HCT116 (cell line): ENCODE results near the gene TGFBR3L. TPM values are rescaled to one million over a fixed set of nuclear protein-coding genes. Genes with fewer than 3 reads are reported as not detected.

Source experiments
- ATAC-seq: fragments of 200-7000 bp; cut with Tn5 transposase; 2 replicates; pipeline ENCODE4 v1.9.1; 2020; ENCODE audit warnings: mild to moderate bottlenecking, moderate library complexity
- BruUV-seq: library from RNA; stranded (reverse); fragments of 400-500 nt; replicated peaks from 2 replicates; lab custom pipeline; 2021; lab: Mats Ljungman, UMichigan
- CTCF ChIA-PET: fragments of 300-600 bp; sonication (Branson Sonifier 250); formaldehyde crosslinking; loops from one replicate; lab custom pipeline; 2021; ENCODE audit warnings: antibody characterized with exemption; lab: Charles Lee
- POLR2A ChIA-PET: fragments of 300-600, 350-600 bp; sonication (Branson Sonifier 250); formaldehyde crosslinking; loops from one replicate; lab custom pipeline; 2021; ENCODE audit warnings: antibody characterized with exemption; lab: Charles Lee
- RAD21 ChIA-PET, 2 experiments: fragments of 300-600 bp; sonication (Branson Sonifier 250); formaldehyde crosslinking; loops; one replicate each; lab custom pipeline; 2023; ENCODE audit warnings: low total read pairs in 2 of 2; ENCODE audit not compliant: uncharacterized antibody in 2 of 2, unreplicated experiment in 2 of 2, low non-redundant PET in 1 of 2; lab: Charles Lee
- DNase-seq: peaks from one replicate; pipeline ENCODE4 v3.0.0-alpha.2; 2010; ENCODE audit warnings: low read depth, low spot score
- H2AFZ ChIP-seq: fragments of 200-600 bp; shearing (Covaris generic), sonication (generic); 2 replicates; pipeline ENCODE4 v1.6.1; 2017; ENCODE audit warnings: low read depth, mixed run types, mixed read lengths, antibody characterized with exemption, low read length; ENCODE audit not compliant: poor library complexity, severe bottlenecking
- H3K27ac ChIP-seq: 2 replicates; pipeline ENCODE4 v1.5.1; 2012; ENCODE audit warnings: low read depth, low read length
- H3K27me3 ChIP-seq: fragments of 200-600 bp; sonication (generic); 2 replicates; pipeline ENCODE4 v1.6.1; 2016; ENCODE audit warnings: mixed run types, low read length, mixed read lengths; ENCODE audit not compliant: insufficient read depth
- H3K36me3 ChIP-seq, 2 experiments: fragments of 200-500 bp in 1 of 2; fragments of 200-600 bp in 1 of 2; sonication (Bioruptor generic) in 1 of 2; sonication (generic) in 1 of 2; 2 replicates each; pipeline versions ENCODE4 v1.5.1 to v1.6.1; 2014 to 2016; ENCODE audit warnings: low read length in 2 of 2, inconsistent platforms in 1 of 2, mixed read lengths in 1 of 2, mixed run types in 1 of 2; ENCODE audit not compliant: insufficient read depth in 2 of 2, control insufficient read depth in 1 of 2
- H3K4me1 ChIP-seq, 2 experiments: fragments of 200-600 bp in 1 of 2; sonication (generic) in 1 of 2; 2 replicates each; pipeline versions ENCODE4 v1.5.1 to v1.6.1; 2012 to 2017; ENCODE audit warnings: low read length in 2 of 2, inconsistent platforms in 1 of 2, mild to moderate bottlenecking in 1 of 2, mixed read lengths in 1 of 2, mixed run types in 1 of 2, moderate library complexity in 1 of 2; ENCODE audit not compliant: insufficient read depth in 2 of 2, control insufficient read depth in 1 of 2
- H3K4me2 ChIP-seq: fragments of 200-600 bp; sonication (generic); 2 replicates; pipeline ENCODE4 v1.6.1; 2017; ENCODE audit warnings: mixed run types, low read length, mixed read lengths
- H3K4me3 ChIP-seq, 2 experiments: fragments of 200-600 bp in 1 of 2; sonication (generic) in 1 of 2; replicated peaks in 1 of 2; 2 replicates each; pipeline ENCODE4 v1.5.1; 2011 to 2016; ENCODE audit warnings: low read length in 2 of 2, control low read depth in 1 of 2, low read depth in 1 of 2, mild to moderate bottlenecking in 1 of 2, mixed read lengths in 1 of 2, mixed run types in 1 of 2
- H3K79me2 ChIP-seq: fragments of 200-600 bp; sonication (generic); 2 replicates; pipeline ENCODE4 v1.6.1; 2017; ENCODE audit warnings: mild to moderate bottlenecking, mixed run types, low read length, moderate library complexity, mixed read lengths; ENCODE audit not compliant: insufficient read depth
- H3K9ac ChIP-seq: fragments of 200-600 bp; sonication (generic); 2 replicates; pipeline ENCODE4 v1.6.1; 2016; ENCODE audit warnings: low read length, mixed read lengths
- H3K9me2 ChIP-seq: fragments of 200-600 bp; sonication (generic), shearing (Covaris generic); 2 replicates; pipeline ENCODE4 v1.6.1; 2017; ENCODE audit warnings: mixed run types, mild to moderate bottlenecking, moderate library complexity; ENCODE audit not compliant: insufficient read depth
- H3K9me3 ChIP-seq, 2 experiments: fragments of 200-500 bp in 1 of 2; fragments of 200-600 bp in 1 of 2; sonication (Bioruptor generic) in 1 of 2; sonication (generic) in 1 of 2; 2 replicates each; pipeline ENCODE4 v1.6.1; 2014 to 2017; ENCODE audit warnings: low read length in 2 of 2, mixed read lengths in 2 of 2, inconsistent platforms in 1 of 2, low read depth in 1 of 2, mild to moderate bottlenecking in 1 of 2, mixed run types in 1 of 2, moderate library complexity in 1 of 2; ENCODE audit not compliant: control insufficient read depth in 1 of 2, insufficient read depth in 1 of 2
- H4K20me1 ChIP-seq: fragments of 200-600 bp; sonication (generic), shearing (Covaris generic); 2 replicates; pipeline ENCODE4 v1.6.1; 2017; ENCODE audit warnings: mixed run types, mild to moderate bottlenecking, moderate library complexity; ENCODE audit not compliant: insufficient read depth
- ATF3 ChIP-seq: IDR thresholded peaks from 2 replicates; pipeline ENCODE4 v1.6.1; 2012
- CEBPB ChIP-seq: IDR thresholded peaks from 2 replicates; pipeline ENCODE4 v1.6.1; 2012; ENCODE audit warnings: low read depth
- EGR1 ChIP-seq: IDR thresholded peaks from 2 replicates; pipeline ENCODE4 v1.6.1; 2012; ENCODE audit warnings: low read depth
- ELF1 ChIP-seq: IDR thresholded peaks from 2 replicates; pipeline ENCODE4 v1.6.1; 2012; ENCODE audit warnings: low read depth, borderline replicate concordance
- EZH2phosphoT487 ChIP-seq: fragments of 200-600 bp; IDR thresholded peaks from 2 replicates; pipeline ENCODE4 v1.6.1; 2018; ENCODE audit warnings: antibody characterized with exemption, borderline replicate concordance
- FOSL1 ChIP-seq: IDR thresholded peaks from 2 replicates; pipeline ENCODE4 v1.6.1; 2012; ENCODE audit warnings: low read depth
- MAX ChIP-seq: IDR thresholded peaks from 2 replicates; pipeline ENCODE4 v1.6.1; 2012
- POLR2A ChIP-seq: IDR thresholded peaks from 2 replicates; pipeline ENCODE4 v1.7.0; 2011; ENCODE audit warnings: borderline replicate concordance; ENCODE audit not compliant: insufficient read depth, insufficient read length; ENCODE audit errors: extremely low read depth
- POLR2AphosphoS5 ChIP-seq: IDR thresholded peaks from 2 replicates; pipeline ENCODE4 v1.6.1; 2011; ENCODE audit warnings: mild to moderate bottlenecking, low read depth, low read length, moderate library complexity
- SIN3A ChIP-seq: IDR thresholded peaks from 2 replicates; pipeline ENCODE4 v1.6.1; 2012; ENCODE audit warnings: low read depth
- SRF ChIP-seq: IDR thresholded peaks from 2 replicates; pipeline ENCODE4 v1.6.1; 2012; ENCODE audit warnings: low read depth
- TCF7L2 ChIP-seq: IDR thresholded peaks from 2 replicates; pipeline ENCODE4 v1.7.0; 2011; ENCODE audit warnings: borderline replicate concordance, inconsistent platforms; ENCODE audit not compliant: insufficient read depth, insufficient read length; ENCODE audit errors: extremely low read depth
- ZNF274 ChIP-seq: fragments of 200-500 bp; sonication (Bioruptor generic); IDR thresholded peaks from 2 replicates; pipeline ENCODE4 v1.6.1; 2014; ENCODE audit warnings: mild to moderate bottlenecking, low read depth, low read length, inconsistent platforms
- intact Hi-C: fragments of 100-400 bp; cut with micrococcal nuclease; formaldehyde crosslinking; loops from 2 replicates; pipeline ENCODE4 v1.10.0; 2022
- total RNA-seq: library from RNA; stranded (reverse); gene quantifications from one replicate; pipeline ENCODE4 v1.2.1, GENCODE V29; 2021; ENCODE audit not compliant: unreplicated experiment
- TF ChIP-seq, protein P1 (sequence below), 3 experiments: fragments of 200-600 bp in 1 of 3; sonication (generic) in 1 of 3; IDR thresholded peaks in 2 of 3; conservative IDR thresholded peaks in 1 of 3; 2 replicates each; pipeline ENCODE4 v1.5.1; 2012 to 2017; ENCODE audit warnings: low read depth in 2 of 3, low read length in 2 of 3, antibody characterized with exemption in 1 of 3, borderline replicate concordance in 1 of 3, control low read depth in 1 of 3, mild to moderate bottlenecking in 1 of 3, mixed read lengths in 1 of 3, mixed run types in 1 of 3, moderate library complexity in 1 of 3; ENCODE audit not compliant: insufficient read depth in 1 of 3
- TF ChIP-seq, protein P2 (sequence below): IDR thresholded peaks from 2 replicates; pipeline ENCODE4 v1.6.1; 2011; ENCODE audit warnings: mild to moderate bottlenecking, low read length, moderate library complexity; ENCODE audit not compliant: insufficient replicate concordance; ENCODE audit errors: extremely low read depth

TGFBR3L gene
- total RNA-seq, 1 experiment from 2014 or later: 30.9 TPM

- Histone ChIP-seq H3K27me3 (no peaks in the 10 kb centered on the region), H3K79me2 (peaks cover 55% of the 10 kb centered on the region), H4K20me1 (no peaks in the 10 kb centered on the region), H2AFZ (no peak overlapping the region), H3K4me1 (peaks cover 3 to 15% of the 10 kb centered on the region in 2 experiments; a peak in 2 of 4 replicates), H3K4me2 (no peak overlapping the region), H3K36me3 (peaks cover 5 to 6% of the 10 kb centered on the region in 2 experiments; a peak in 3 of 4 replicates), H3K27ac (no peak overlapping the region; the same call in 1 of the 2 replicates), H3K9me3 (no peaks in the 10 kb centered on the region), H3K9ac (no peak overlapping the region), H3K9me2 (no peaks in the 10 kb centered on the region), H3K4me3 (no peak overlapping the region)
- intact Hi-C loops: no loop called here
- DNase-seq: no peak
- BruUV-seq: no TSS peak
- TF ChIP-seq TCF7L2 (no peak), MAX (no peak), ATF3 (no peak), FOSL1 (no peak), SIN3A (no peak), POLR2A (no peak), CEBPB (no peak), SRF (no peak), POLR2AphosphoS5 (no peak), EGR1 (no peak), ZNF274 (no peak), ELF1 (no peak), EZH2phosphoT487 (no peak)
- TF ChIP-seq, protein P1, sequence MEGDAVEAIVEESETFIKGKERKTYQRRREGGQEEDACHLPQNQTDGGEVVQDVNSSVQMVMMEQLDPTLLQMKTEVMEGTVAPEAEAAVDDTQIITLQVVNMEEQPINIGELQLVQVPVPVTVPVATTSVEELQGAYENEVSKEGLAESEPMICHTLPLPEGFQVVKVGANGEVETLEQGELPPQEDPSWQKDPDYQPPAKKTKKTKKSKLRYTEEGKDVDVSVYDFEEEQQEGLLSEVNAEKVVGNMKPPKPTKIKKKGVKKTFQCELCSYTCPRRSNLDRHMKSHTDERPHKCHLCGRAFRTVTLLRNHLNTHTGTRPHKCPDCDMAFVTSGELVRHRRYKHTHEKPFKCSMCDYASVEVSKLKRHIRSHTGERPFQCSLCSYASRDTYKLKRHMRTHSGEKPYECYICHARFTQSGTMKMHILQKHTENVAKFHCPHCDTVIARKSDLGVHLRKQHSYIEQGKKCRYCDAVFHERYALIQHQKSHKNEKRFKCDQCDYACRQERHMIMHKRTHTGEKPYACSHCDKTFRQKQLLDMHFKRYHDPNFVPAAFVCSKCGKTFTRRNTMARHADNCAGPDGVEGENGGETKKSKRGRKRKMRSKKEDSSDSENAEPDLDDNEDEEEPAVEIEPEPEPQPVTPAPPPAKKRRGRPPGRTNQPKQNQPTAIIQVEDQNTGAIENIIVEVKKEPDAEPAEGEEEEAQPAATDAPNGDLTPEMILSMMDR (IDR thresholded peaks at IDR 0.05 in 2 of 3, conservative IDR thresholded peaks at IDR 0.05 in 1 of 3; ENCODE audit: borderline replicate concordance in 1 of 3, insufficient read depth in 1 of 3, low read depth in 2 of 3, low read length in 2 of 3): no peak
- TF ChIP-seq, protein P2, sequence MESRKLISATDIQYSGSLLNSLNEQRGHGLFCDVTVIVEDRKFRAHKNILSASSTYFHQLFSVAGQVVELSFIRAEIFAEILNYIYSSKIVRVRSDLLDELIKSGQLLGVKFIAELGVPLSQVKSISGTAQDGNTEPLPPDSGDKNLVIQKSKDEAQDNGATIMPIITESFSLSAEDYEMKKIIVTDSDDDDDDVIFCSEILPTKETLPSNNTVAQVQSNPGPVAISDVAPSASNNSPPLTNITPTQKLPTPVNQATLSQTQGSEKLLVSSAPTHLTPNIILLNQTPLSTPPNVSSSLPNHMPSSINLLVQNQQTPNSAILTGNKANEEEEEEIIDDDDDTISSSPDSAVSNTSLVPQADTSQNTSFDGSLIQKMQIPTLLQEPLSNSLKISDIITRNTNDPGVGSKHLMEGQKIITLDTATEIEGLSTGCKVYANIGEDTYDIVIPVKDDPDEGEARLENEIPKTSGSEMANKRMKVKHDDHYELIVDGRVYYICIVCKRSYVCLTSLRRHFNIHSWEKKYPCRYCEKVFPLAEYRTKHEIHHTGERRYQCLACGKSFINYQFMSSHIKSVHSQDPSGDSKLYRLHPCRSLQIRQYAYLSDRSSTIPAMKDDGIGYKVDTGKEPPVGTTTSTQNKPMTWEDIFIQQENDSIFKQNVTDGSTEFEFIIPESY: no peak
- ChIA-PET POLR2A (no interaction called here), CTCF (no interaction called here), RAD21 (no interaction called here)
- ATAC-seq: no peak
Measured at GRCh38 chr19:7908078-7908699, 6.4 kb upstream of the TGFBR3L start.
